ENCODE results near the gene ARFRP1. TPM values are rescaled to one million over a fixed set of nuclear protein-coding genes. Genes with fewer than 3 reads are reported as not detected.

Gene ARFRP1
- total and polyA plus RNA-seq, 2 of the 13 experiments (the other 11 are each of a cell fraction or from before 2014, with no cell fraction given): 32.0 to 51.1 TPM

- TF ChIP-seq ZFP36L1 (CRISPR knock-in tag; IDR thresholded peaks at IDR 0.05) (peak; percentile 61; the same call in 1 of the 2 replicates), PAX8 (CRISPR knock-in tag; IDR thresholded peaks at IDR 0.05; ENCODE audit: borderline replicate concordance) (0 out of 2 replicates have a peak, but pooled peaks have one; percentile 11), ATF1 (CRISPR knock-in tag; IDR thresholded peaks at IDR 0.05) (no peak; the same call in 1 of the 2 replicates), ETV5 (CRISPR knock-in tag; IDR thresholded peaks at IDR 0.05; ENCODE audit: borderline replicate concordance) (peak; percentile 88), DNMT3B (CRISPR knock-in tag; conservative IDR thresholded peaks at IDR 0.05) (no peak; the same call in 1 of the 2 replicates), TEAD3 (CRISPR knock-in tag; optimal IDR thresholded peaks at IDR 0.05; ENCODE audit: borderline replicate concordance) (peak; percentile 77), ZNF496 (CRISPR knock-in tag; IDR thresholded peaks at IDR 0.05; ENCODE audit: insufficient replicate concordance) (no peak), ZNF138 (CRISPR knock-in tag; IDR thresholded peaks at IDR 0.05; ENCODE audit: low read depth) (peak; percentile 85; the same call in 1 of the 2 replicates), PBX2 (CRISPR knock-in tag; IDR thresholded peaks at IDR 0.05) (no peak), BCL3 (CRISPR knock-in tag; IDR thresholded peaks at IDR 0.05) (no peak; the same call in none of the 2 replicates), ZNF251 (CRISPR knock-in tag; IDR thresholded peaks at IDR 0.05) (0 out of 2 replicates have a peak, but pooled peaks have one; percentile 17), ZBTB34 (CRISPR knock-in tag; IDR thresholded peaks at IDR 0.05) (peak; percentile 94), ZNF275 (CRISPR knock-in tag; IDR thresholded peaks at IDR 0.05; ENCODE audit: borderline replicate concordance) (peak; percentile 98), EEA1 (CRISPR knock-in tag; IDR thresholded peaks at IDR 0.05; ENCODE audit: borderline replicate concordance) (peak; percentile 94), ZNF574 (CRISPR knock-in tag; IDR thresholded peaks at IDR 0.05) (peak; percentile 98), ZNF800 (CRISPR knock-in tag; IDR thresholded peaks at IDR 0.05) (peak; percentile 95), ZNF460 (CRISPR knock-in tag; IDR thresholded peaks at IDR 0.05; ENCODE audit: borderline replicate concordance) (no peak; the same call in 1 of the 2 replicates), ZNF10 (CRISPR knock-in tag; IDR thresholded peaks at IDR 0.05; ENCODE audit: borderline replicate concordance, low read depth) (no peak)
Measured at GRCh38 chr20:63657937-63658748, 49.6 kb downstream of the ARFRP1 start, which contains the start of gene RTEL1 (continued).
